Mucosa of descending colon (tissue), 3 donors: ENCODE measurements around the gene RCAN1. TPM values are rescaled to one million over a fixed set of nuclear protein-coding genes. Genes with fewer than 3 reads are reported as not detected.
"Not testable (repeated sequence)": the region's sequence is repeated elsewhere in the genome, so short reads cannot be mapped to it uniquely, and the experiment has no call there.

Experiments used
- ATAC-seq: fragments of 200-7000 bp; cut with Tn5 transposase; one replicate; pipeline ENCODE4 v1.9.1; 2020; ENCODE audit warnings: mild to moderate bottlenecking, moderate library complexity
- DNase-seq, 3 donors: peaks; one replicate each; pipeline ENCODE4 v3.0.0-alpha.2; 2020
- H3K36me3 ChIP-seq: fragments of 200-600 bp; one replicate; pipeline ENCODE4 v1.8.0; 2021; ENCODE audit warnings: low read depth, mild to moderate bottlenecking
- H3K4me1 ChIP-seq: fragments of 200-600 bp; one replicate; pipeline ENCODE4 v1.8.0; 2021; ENCODE audit warnings: low read depth, mild to moderate bottlenecking
- H3K4me3 ChIP-seq: fragments of 200-600 bp; one replicate; pipeline ENCODE4 v1.8.0; 2021; ENCODE audit warnings: mild to moderate bottlenecking
- H3K9me3 ChIP-seq: fragments of 200-600 bp; one replicate; pipeline ENCODE4 v1.8.0; 2021; ENCODE audit warnings: mild to moderate bottlenecking
- CTCF ChIP-seq: fragments of 200-600 bp; IDR thresholded peaks from one replicate; pipeline ENCODE4 v1.8.0; 2022; ENCODE audit warnings: antibody characterized with exemption, mild to moderate bottlenecking
- intact Hi-C, 2 donors: fragments of 100-400 bp; cut with DNase I in 1 of 2; cut with micrococcal nuclease in 1 of 2; formaldehyde crosslinking; loops; one replicate each; pipeline versions ENCODE4 v1.11.0 to v1.11.1; 2022; cut with DNase I, micrococcal nuclease
- total RNA-seq, 3 donors: library from RNA; stranded (reverse); fragmentation: NEBNext Ultra II Directional in 2 of 3; extraction: Animal tissue kit (Norgen Biotek cat#: 25700) in 2 of 3; gene quantifications; one replicate each; pipeline versions ENCODE4 v1.2.1 to v1.2.4, GENCODE V29; 2021 to 2023
- donor health status: DM: no; HTN: no; CAD: no; lungs with moderate emphysema.
- donor health status: DM: no; HTN: no; CAD: no.
- donor health status: DM: no; HTN: yes; CAD: no.

RCAN1 gene
- total RNA-seq, 3 donors from 2014 or later, result 44.4 to 55.2 (median 50.7) TPM

DNA sequence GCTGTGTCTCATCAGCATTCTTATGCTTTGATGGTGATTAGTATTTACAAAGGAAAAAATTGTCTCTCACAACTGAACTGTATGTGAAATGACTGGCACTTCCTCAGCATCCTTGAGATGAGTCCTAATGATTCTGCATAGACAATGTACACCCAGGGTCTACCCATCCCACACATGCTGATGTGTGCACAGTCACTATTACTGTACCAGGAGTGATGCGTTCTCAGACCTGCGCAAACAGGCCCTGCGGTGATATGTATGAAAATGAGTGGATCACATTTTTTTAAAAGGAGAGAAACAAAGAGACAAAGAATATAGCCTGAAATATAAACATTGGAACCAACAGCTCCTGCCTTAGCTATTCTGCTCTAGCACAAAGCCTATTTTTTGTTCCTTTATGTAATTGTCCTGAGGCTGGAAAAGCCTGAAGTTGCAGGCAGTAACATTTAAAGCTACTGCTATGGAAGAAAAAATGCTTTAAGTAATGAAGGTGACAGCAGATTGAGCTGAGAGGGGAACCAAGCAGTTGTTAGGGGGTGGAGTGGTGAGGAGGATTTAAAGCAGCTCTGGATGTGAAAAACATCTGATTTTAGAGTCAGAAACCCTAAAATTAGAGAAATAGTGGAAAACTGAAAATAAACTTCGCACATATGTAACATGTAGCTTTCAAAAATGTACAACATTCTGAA lies 5.5 kb downstream of the RCAN1 start:
- Histone ChIP-seq H3K36me3 (no peaks in the 10 kb centered on the region), H3K4me3 (no peak overlapping the region), H3K9me3 (no peaks in the 10 kb centered on the region), H3K4me1 (peaks cover 3% of the 10 kb centered on the region)
- intact Hi-C loops, result no loop called here
- DNase-seq (no peak), ATAC-seq (no peak)
- TF ChIP-seq CTCF, result no peak

DNA sequence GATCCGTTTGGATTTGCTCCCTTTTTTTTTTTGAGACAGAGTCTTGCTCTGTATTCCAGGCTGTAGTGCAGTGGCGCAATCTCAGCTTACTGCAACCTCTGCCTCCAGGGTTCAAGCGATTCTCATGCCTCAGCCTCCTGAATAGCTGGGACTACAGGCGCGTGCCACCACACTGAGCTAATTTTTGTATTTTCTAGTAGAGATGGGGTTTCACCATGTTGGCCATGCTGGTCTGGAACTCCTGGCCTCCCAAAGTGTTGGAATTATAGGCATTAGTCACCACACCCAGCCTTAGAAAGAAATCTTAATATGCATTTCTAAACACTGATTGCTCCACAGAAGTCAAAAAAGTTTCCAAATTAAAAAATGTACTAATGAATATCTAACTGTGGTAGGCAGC lies 7.5 kb downstream of the RCAN1 start:
- H3K4me3 ChIP-seq, ATAC-seq, DNase-seq, H3K4me1 ChIP-seq, H3K36me3 ChIP-seq, H3K9me3 ChIP-seq, intact Hi-C loops: not testable (repeated sequence)

DNA sequence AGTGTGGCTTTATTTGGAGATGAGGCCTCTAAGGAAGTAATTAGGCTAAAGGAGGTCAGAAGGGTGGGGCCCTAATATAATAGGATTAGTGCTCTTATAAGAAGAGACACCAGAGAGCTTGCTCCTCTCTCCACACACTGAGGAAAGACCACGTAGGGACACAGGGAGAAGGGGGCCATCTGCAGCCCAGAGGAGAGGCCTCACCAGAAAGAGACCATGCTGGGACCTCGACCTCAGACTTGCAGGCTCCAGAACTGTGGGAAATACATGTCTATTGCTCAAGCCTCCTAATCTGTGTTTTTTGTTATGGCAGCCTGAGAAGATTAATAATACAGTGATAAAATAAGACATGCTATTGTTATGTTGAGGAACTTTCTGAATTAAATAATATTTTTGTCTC lies 8.3 kb downstream of the RCAN1 start:
- intact Hi-C loops, result no loop called here
- ATAC-seq, result no peak
- Histone ChIP-seq H3K4me3 (no peak overlapping the region), H3K36me3 (no peaks in the 10 kb centered on the region), H3K9me3 (no peaks in the 10 kb centered on the region), H3K4me1 (peaks cover 8% of the 10 kb centered on the region)
- no peak for DNase-seq
- no peak for TF ChIP-seq CTCF

GRCh38 chr21:34606051-34606450 lies 8.9 kb downstream of the RCAN1 start:
- DNase-seq, result no peak
- Histone ChIP-seq H3K36me3 (no peaks in the 10 kb centered on the region), H3K4me1 (peaks cover 8% of the 10 kb centered on the region), H3K4me3 (no peak overlapping the region), H3K9me3 (no peaks in the 10 kb centered on the region)
- ATAC-seq, result no peak
- intact Hi-C loops, result no loop called here
- no peak for TF ChIP-seq CTCF

DNA sequence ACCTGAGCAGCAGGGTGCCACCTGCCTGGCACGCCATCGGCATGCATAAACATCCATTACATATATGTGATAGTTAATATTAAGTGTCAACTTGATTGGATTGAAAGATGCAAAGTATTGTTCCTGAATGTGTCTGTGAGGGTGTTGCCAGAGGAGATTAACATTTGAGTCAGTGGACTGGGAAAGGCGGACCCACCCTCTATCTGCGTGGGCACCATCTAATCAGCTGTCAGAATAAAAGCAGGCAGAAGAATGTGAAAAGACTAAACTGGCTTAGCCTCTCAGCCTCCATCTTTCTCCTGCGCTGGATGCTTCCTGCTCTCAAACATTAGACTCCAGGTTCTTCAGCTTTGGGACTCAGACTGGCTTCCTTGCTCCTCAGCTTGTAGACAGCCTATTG lies 10.0 kb downstream of the RCAN1 start:
- H3K9me3 ChIP-seq, intact Hi-C loops, DNase-seq, H3K4me1 ChIP-seq, H3K4me3 ChIP-seq, H3K36me3 ChIP-seq, ATAC-seq: not testable (repeated sequence)

- intact Hi-C loops, result no loop called here
- peaks cover 8% of the 10 kb centered on the region for H3K4me1 ChIP-seq
- no peak for TF ChIP-seq CTCF
- DNase-seq (no peak), ATAC-seq (no peak)
- no peaks in the 10 kb centered on the region for H3K36me3 ChIP-seq
- H3K9me3 ChIP-seq, result no peaks in the 10 kb centered on the region
- no peak overlapping the region for H3K4me3 ChIP-seq
These were observed 10.4 kb downstream of the RCAN1 start for GRCh38 chr21:34604556-34604955.

GRCh38 chr21:34603710-34604057 lies 11.2 kb downstream of the RCAN1 start:
- intact Hi-C loops, result no loop called here

More at GRCh38 chr21:34603710-34604057, 11.2 kb downstream of the RCAN1 start:
- TF ChIP-seq CTCF, result no peak
- DNase-seq (no peak), ATAC-seq (no peak)
- Histone ChIP-seq H3K36me3 (no peaks in the 10 kb centered on the region), H3K4me3 (no peak overlapping the region), H3K4me1 (peaks cover 11% of the 10 kb centered on the region), H3K9me3 (no peaks in the 10 kb centered on the region)
